SK-N-SH (cell line): ENCODE data around the gene ERVW-1. TPM values are rescaled to one million over a fixed set of nuclear protein-coding genes. Genes with fewer than 3 reads are reported as not detected.

Experiments used
- CTCF ChIA-PET: fragments of 300-600, 350-600 bp; formaldehyde crosslinking; extraction: SDS; loops from one replicate; lab custom pipeline; 2021; lab: Yijun Ruan, JAX
- POLR2A ChIA-PET: fragments of 350-600 bp; sonication (Branson Sonifier 250); formaldehyde crosslinking; extraction: SDS; loops from one replicate; lab custom pipeline; 2020; ENCODE audit warnings: antibody characterized with exemption, inconsistent platforms; lab: Yijun Ruan, JAX
- DNase-seq: peaks from one replicate; pipeline ENCODE4 v3.0.0; 2012
- H2AFZ ChIP-seq: fragments of 200-600 bp; sonication (generic); 2 replicates; pipeline ENCODE4 v1.8.1; 2016; ENCODE audit warnings: antibody characterized with exemption, mild to moderate bottlenecking, low read depth
- H3F3A ChIP-seq: fragments of 200-600 bp; sonication (generic); replicated peaks from 2 replicates; pipeline ENCODE3; 2016; ENCODE audit warnings: antibody characterized with exemption, mild to moderate bottlenecking; ENCODE audit not compliant: insufficient read depth
- H3K27ac ChIP-seq, 2 experiments: fragments of 200-500 bp in 1 of 2; fragments of 200-600 bp in 1 of 2; sonication (Bioruptor generic) in 1 of 2; sonication (generic), shearing (Covaris generic) in 1 of 2; 2 replicates each; pipeline versions ENCODE4 v1.5.1 to v1.6.1; 2014 to 2016; ENCODE audit warnings: low read depth in 2 of 2, inconsistent platforms in 1 of 2, low read length in 1 of 2, mild to moderate bottlenecking in 1 of 2, mixed read lengths in 1 of 2
- H3K27me3 ChIP-seq: fragments of 200-600 bp; sonication (generic), shearing (Covaris generic); 2 replicates; pipeline ENCODE4 v1.6.1; 2016; ENCODE audit warnings: mixed run types; ENCODE audit not compliant: insufficient read depth
- H3K36me3 ChIP-seq, 2 experiments: fragments of 200-500 bp in 1 of 2; fragments of 200-600 bp in 1 of 2; sonication (Bioruptor generic) in 1 of 2; sonication (generic) in 1 of 2; replicated peaks in 1 of 2; 2 replicates each; pipeline versions ENCODE3 to v1.5.1; 2014 to 2016; ENCODE audit warnings: low read length in 1 of 2, mild to moderate bottlenecking in 1 of 2; ENCODE audit not compliant: insufficient read depth in 2 of 2, control insufficient read depth in 1 of 2
- H3K4me1 ChIP-seq, 2 experiments: fragments of 200-500 bp in 1 of 2; fragments of 200-600 bp in 1 of 2; sonication (Bioruptor generic) in 1 of 2; sonication (generic), shearing (Covaris generic) in 1 of 2; 2 replicates each; pipeline versions ENCODE4 v1.5.1 to v1.6.1; 2014 to 2016; ENCODE audit warnings: low read depth in 1 of 2, low read length in 1 of 2, mixed run types in 1 of 2; ENCODE audit not compliant: insufficient read depth in 2 of 2, control insufficient read depth in 1 of 2
- H3K4me2 ChIP-seq: fragments of 200-600 bp; sonication (generic), shearing (Covaris generic); 2 replicates; pipeline ENCODE4 v1.6.1; 2017; ENCODE audit warnings: mixed run types
- H3K4me3 ChIP-seq, 2 experiments: fragments of 200-500 bp in 1 of 2; fragments of 200-600 bp in 1 of 2; sonication (Bioruptor generic) in 1 of 2; sonication (generic), shearing (Covaris generic) in 1 of 2; 2 replicates each; pipeline versions ENCODE4 v1.5.1 to v1.8.1; 2014 to 2016; ENCODE audit warnings: low read depth in 2 of 2, inconsistent platforms in 1 of 2, low read length in 1 of 2, mild to moderate bottlenecking in 1 of 2, mixed read lengths in 1 of 2, moderate library complexity in 1 of 2
- H3K79me2 ChIP-seq: fragments of 200-600 bp; sonication (generic); 2 replicates; pipeline ENCODE4 v1.8.1; 2017; ENCODE audit warnings: mild to moderate bottlenecking; ENCODE audit not compliant: insufficient read depth
- H3K9ac ChIP-seq: fragments of 200-600 bp; sonication (generic); 2 replicates; pipeline ENCODE4 v1.6.1; 2017; ENCODE audit warnings: mixed run types
- H3K9me2 ChIP-seq: fragments of 200-600 bp; sonication (generic); 2 replicates; pipeline ENCODE4 v1.6.1; 2017; ENCODE audit warnings: mixed run types
- H3K9me3 ChIP-seq: fragments of 200-600 bp; sonication (generic); 2 replicates; pipeline ENCODE4 v1.6.1; 2017; ENCODE audit warnings: mixed run types, mild to moderate bottlenecking, moderate library complexity
- H4K20me1 ChIP-seq: fragments of 200-600 bp; sonication (generic); 2 replicates; pipeline ENCODE4 v1.6.1; 2017; ENCODE audit warnings: mild to moderate bottlenecking, mixed run types; ENCODE audit not compliant: insufficient read depth
- CTCF ChIP-seq: fragments of 200-600 bp; sonication (generic); IDR thresholded peaks from 2 replicates; pipeline ENCODE4 v1.6.1; 2017; ENCODE audit warnings: antibody characterized with exemption, mild to moderate bottlenecking, moderate library complexity
- EZH2phosphoT487 ChIP-seq: fragments of 200-600 bp; sonication (generic); IDR thresholded peaks from 2 replicates; pipeline ENCODE4 v1.6.1; 2017; ENCODE audit warnings: low read depth, mixed run types, mild to moderate bottlenecking, antibody characterized with exemption, moderate library complexity, borderline replicate concordance
- FOSL2 ChIP-seq: IDR thresholded peaks from 2 replicates; pipeline ENCODE4 v1.4.0; 2012; ENCODE audit warnings: low read depth, mild to moderate bottlenecking, moderate library complexity, borderline replicate concordance
- FOXM1 ChIP-seq: IDR thresholded peaks from 2 replicates; pipeline ENCODE4 v1.4.0; 2012; ENCODE audit warnings: low read depth, mild to moderate bottlenecking
- GABPA ChIP-seq: IDR thresholded peaks from 2 replicates; pipeline ENCODE4 v1.4.0; 2012; ENCODE audit warnings: low read depth, mild to moderate bottlenecking
- GATA2 ChIP-seq: sonication (generic); formaldehyde crosslinking; IDR thresholded peaks from 2 replicates; pipeline ENCODE4 v1.5.0; 2020; ENCODE audit warnings: mild to moderate bottlenecking, missing genetic modification reagents
- MAX ChIP-seq: IDR thresholded peaks from 2 replicates; pipeline ENCODE4 v1.4.0; 2012; ENCODE audit warnings: low read depth
- MEF2A ChIP-seq: IDR thresholded peaks from 2 replicates; pipeline ENCODE4 v1.4.0; 2012; ENCODE audit warnings: low read depth, borderline replicate concordance
- NFIC ChIP-seq: IDR thresholded peaks from 2 replicates; pipeline ENCODE4 v1.4.0; 2012; ENCODE audit warnings: borderline replicate concordance
- PBX3 ChIP-seq: IDR thresholded peaks from 2 replicates; pipeline ENCODE4; 2012
- POLR2AphosphoS5 ChIP-seq: IDR thresholded peaks from 2 replicates; pipeline ENCODE4 v1.6.1; 2012; ENCODE audit warnings: low read depth, low read length
- RCOR1 ChIP-seq: fragments of 150-350 bp; IDR thresholded peaks from 2 replicates; pipeline ENCODE4 v1.6.1; 2017; ENCODE audit warnings: antibody characterized with exemption, low read length
- REST ChIP-seq: IDR thresholded peaks from 2 replicates; pipeline ENCODE4 v1.6.1; 2012; ENCODE audit warnings: mild to moderate bottlenecking, low read depth, low read length, moderate library complexity
- RFX5 ChIP-seq: IDR thresholded peaks from 2 replicates; pipeline ENCODE4 v1.6.1; 2012; ENCODE audit warnings: mild to moderate bottlenecking, improper control_type of control experiment, low read length
- SIN3A ChIP-seq: IDR thresholded peaks from 2 replicates; pipeline ENCODE4 v1.6.1; 2012; ENCODE audit warnings: low read depth, mild to moderate bottlenecking, low read length, moderate library complexity, borderline replicate concordance
- SMC3 ChIP-seq: IDR thresholded peaks from 2 replicates; pipeline ENCODE4 v1.6.1; 2012; ENCODE audit warnings: low read depth, low read length, improper control_type of control experiment
- TCF12 ChIP-seq: IDR thresholded peaks from 2 replicates; pipeline ENCODE4 v1.4.0; 2012
- USF1 ChIP-seq: IDR thresholded peaks from 2 replicates; pipeline ENCODE4 v1.4.0; 2012; ENCODE audit warnings: low read depth, borderline replicate concordance
- WGBS: methylation state at CpG from one replicate; pipeline ENCODE4 v1.1.6; 2017; ENCODE audit warnings: low lambda C conversion rate; 5-methylcytosine and 5-hydroxymethylcytosine counted together
- polyA plus RNA-seq, 3 experiments: library from polyadenylated mRNA; depleted of rRNA; stranded (reverse); fragments of >200 nt; gene quantifications; 2 replicates each; pipeline ENCODE4 v1.2.3, GENCODE V29; 2012

Gene ERVW-1
- polyA plus RNA-seq, 1 of the 3 experiments (the other 2 are of a cell fraction), result not detected

- no peaks in the 10 kb centered on the region for H4K20me1 ChIP-seq
- CTCF ChIA-PET, result no interaction called here
- H3K9me3 ChIP-seq, result no peaks in the 10 kb centered on the region
- peaks cover 48% of the 10 kb centered on the region in 2 experiments for H3K36me3 ChIP-seq
- H2AFZ ChIP-seq, result no peak overlapping the region
- no peaks in the 10 kb centered on the region for H3K27me3 ChIP-seq
- no peak overlapping the region for H3K4me3 ChIP-seq
- DNase-seq, result no peak
- no peak overlapping the region for H3K4me2 ChIP-seq
- H3F3A ChIP-seq, result peaks cover 12% of the 10 kb centered on the region
- H3K9ac ChIP-seq, result no peak overlapping the region
- no peaks in the 10 kb centered on the region for H3K9me2 ChIP-seq
- H3K79me2 ChIP-seq, result no peaks in the 10 kb centered on the region
- H3K27ac ChIP-seq, result no peak overlapping the region
- POLR2A ChIA-PET, result no interaction called here
- 98% methylated on average over 5 of the region's 5 CpGs for WGBS
- no peaks in the 10 kb centered on the region for H3K4me1 ChIP-seq
- TF ChIP-seq NFIC (no peak), GATA2 (CRISPR knock-in tag) (no peak), SIN3A (no peak), PBX3 (no peak), CTCF (no peak), RFX5 (no peak), MAX (no peak), RCOR1 (no peak), FOXM1 (no peak), MEF2A (no peak), POLR2AphosphoS5 (no peak)
Measured at GRCh38 chr7:92508946-92509345, 31.2 kb upstream of the ERVW-1 start.

GRCh38 chr7:92506363-92506762 is 28.6 kb upstream of the ERVW-1 start:
- Histone ChIP-seq H3K9me2 (no peaks in the 10 kb centered on the region), H3K4me2 (no peak overlapping the region), H3K9me3 (no peaks in the 10 kb centered on the region), H3K4me3 (no peak overlapping the region), H2AFZ (no peak overlapping the region), H3K27me3 (no peaks in the 10 kb centered on the region), H3K4me1 (no peaks in the 10 kb centered on the region), H3F3A (peaks cover 14% of the 10 kb centered on the region), H3K27ac (no peak overlapping the region), H3K9ac (no peak overlapping the region), H3K36me3 (peaks cover 61 to 66% of the 10 kb centered on the region in 2 experiments)
- CTCF ChIA-PET, result no interaction called here
- DNase-seq, result no peak
- POLR2A ChIA-PET, result no interaction called here
- TF ChIP-seq USF1, result no peak
- TF ChIP-seq POLR2AphosphoS5, result no peak
- TF ChIP-seq TCF12, result no peak
- no peak for TF ChIP-seq FOSL2
- TF ChIP-seq RFX5, result no peak
- TF ChIP-seq FOXM1, result no peak
- TF ChIP-seq MEF2A, result no peak
- no peak for TF ChIP-seq REST
- TF ChIP-seq EZH2phosphoT487, result no peak
- no peak for TF ChIP-seq SMC3
- no peak for TF ChIP-seq GABPA
- TF ChIP-seq SIN3A, result no peak
- no peak for TF ChIP-seq PBX3
- TF ChIP-seq, all 33 proteins: peak for 0
- WGBS, result 86% methylated on average over 2 of the region's 2 CpGs
- no peaks in the 10 kb centered on the region for H4K20me1 ChIP-seq
- no peaks in the 10 kb centered on the region for H3K79me2 ChIP-seq
